A673 (cell line): Measurements from ENCODE around the gene ANKRD50. TPM values are rescaled to one million over a fixed set of nuclear protein-coding genes. Genes with fewer than 3 reads are reported as not detected.
A peak's percentile ranks its signal among the peaks of the same experiment; 100 is the strongest.

Source experiments
- Bru-seq: library from RNA; stranded (reverse); fragments of 400-500 nt; gene quantifications from one replicate; lab custom pipeline; 2021; lab: Mats Ljungman, UMichigan
- BruChase-seq, 2 experiments: library from RNA; stranded (reverse); fragments of 400-500 nt; gene quantifications; one replicate each; lab custom pipeline; 2021; lab: Mats Ljungman, UMichigan
- BruUV-seq: library from RNA; stranded (reverse); fragments of 400-500 nt; replicated peaks from 2 replicates; lab custom pipeline; 2021; lab: Mats Ljungman, UMichigan
- CTCF ChIA-PET: fragments of 300-600 bp; sonication (Branson Sonifier 250); formaldehyde crosslinking; loops from one replicate; lab custom pipeline; 2022; ENCODE audit warnings: antibody characterized with exemption; lab: Charles Lee
- POLR2A ChIA-PET: fragments of 300-600 bp; sonication (Branson Sonifier 250); formaldehyde crosslinking; loops from one replicate; lab custom pipeline; 2022; ENCODE audit warnings: antibody characterized with exemption; ENCODE audit not compliant: low non-redundant PET; lab: Charles Lee
- DNase-seq: peaks from one replicate; pipeline ENCODE4 v3.0.0-alpha.2; 2015; ENCODE audit warnings: low spot score
- H3K27ac ChIP-seq: fragments of 200-600 bp; sonication (generic); 2 replicates; pipeline ENCODE4 v1.5.1; 2016; ENCODE audit warnings: mixed run types, low read depth, mild to moderate bottlenecking, mixed read lengths, antibody characterized with exemption, low read length; ENCODE audit not compliant: poor library complexity, severe bottlenecking
- H3K27me3 ChIP-seq: fragments of 200-600 bp; sonication (generic); replicated peaks from 2 replicates; pipeline ENCODE4 v1.6.1; 2017; ENCODE audit warnings: mixed run types, low read depth, mild to moderate bottlenecking, mixed read lengths, antibody characterized with exemption, low read length; ENCODE audit not compliant: insufficient read depth, poor library complexity
- H3K36me3 ChIP-seq: fragments of 200-600 bp; sonication (generic); 2 replicates; pipeline ENCODE4 v1.6.1; 2016; ENCODE audit warnings: mixed run types, mild to moderate bottlenecking, mixed read lengths, antibody characterized with exemption, low read length; ENCODE audit not compliant: insufficient read depth, poor library complexity, severe bottlenecking
- H3K4me1 ChIP-seq: fragments of 200-600 bp; sonication (generic); 2 replicates; pipeline ENCODE4 v1.6.1; 2017; ENCODE audit warnings: mixed run types, mild to moderate bottlenecking, mixed read lengths, antibody characterized with exemption, low read length; ENCODE audit not compliant: insufficient read depth, poor library complexity, severe bottlenecking
- H3K4me3 ChIP-seq: fragments of 200-600 bp; sonication (generic); 2 replicates; pipeline ENCODE4 v1.5.1; 2016; ENCODE audit warnings: low read depth, mixed run types, mild to moderate bottlenecking, mixed read lengths, low read length; ENCODE audit not compliant: poor library complexity, severe bottlenecking
- H3K9me3 ChIP-seq: fragments of 200-600 bp; sonication (generic); 2 replicates; pipeline ENCODE4 v1.6.1; 2016; ENCODE audit warnings: mixed run types, low read depth, mild to moderate bottlenecking, mixed read lengths, antibody characterized with exemption, low read length; ENCODE audit not compliant: poor library complexity, severe bottlenecking
- EZH2 ChIP-seq: fragments of 200-600 bp; sonication (generic); IDR thresholded peaks from 2 replicates; pipeline ENCODE4 v1.6.1; 2017; ENCODE audit warnings: borderline replicate concordance, low read depth, mild to moderate bottlenecking, mixed read lengths, antibody characterized with exemption, low read length; ENCODE audit not compliant: poor library complexity, severe bottlenecking
- intact Hi-C: fragments of 100-400 bp; cut with micrococcal nuclease; formaldehyde crosslinking; loops from one replicate; pipeline ENCODE4 v1.10.0; 2022; ENCODE audit not compliant: unreplicated experiment
- long read RNA-seq: library from polyadenylated mRNA; stranded (forward); transcript quantifications from one replicate; pipeline ENCODE4 v2.0.0, GENCODE V29; 2022
- total RNA-seq: library from RNA; stranded (reverse); gene quantifications from 2 replicates; pipeline ENCODE4 v1.2.3, GENCODE V29; 2021
- TF ChIP-seq, protein P1 (sequence below): fragments of 300-800, 200-600 bp; sonication (generic); conservative IDR thresholded peaks from 2 replicates; pipeline ENCODE4 v1.5.1; 2017; ENCODE audit warnings: low read depth, mild to moderate bottlenecking, antibody characterized with exemption, low read length, moderate library complexity, mixed read lengths

ANKRD50 gene, protein sequence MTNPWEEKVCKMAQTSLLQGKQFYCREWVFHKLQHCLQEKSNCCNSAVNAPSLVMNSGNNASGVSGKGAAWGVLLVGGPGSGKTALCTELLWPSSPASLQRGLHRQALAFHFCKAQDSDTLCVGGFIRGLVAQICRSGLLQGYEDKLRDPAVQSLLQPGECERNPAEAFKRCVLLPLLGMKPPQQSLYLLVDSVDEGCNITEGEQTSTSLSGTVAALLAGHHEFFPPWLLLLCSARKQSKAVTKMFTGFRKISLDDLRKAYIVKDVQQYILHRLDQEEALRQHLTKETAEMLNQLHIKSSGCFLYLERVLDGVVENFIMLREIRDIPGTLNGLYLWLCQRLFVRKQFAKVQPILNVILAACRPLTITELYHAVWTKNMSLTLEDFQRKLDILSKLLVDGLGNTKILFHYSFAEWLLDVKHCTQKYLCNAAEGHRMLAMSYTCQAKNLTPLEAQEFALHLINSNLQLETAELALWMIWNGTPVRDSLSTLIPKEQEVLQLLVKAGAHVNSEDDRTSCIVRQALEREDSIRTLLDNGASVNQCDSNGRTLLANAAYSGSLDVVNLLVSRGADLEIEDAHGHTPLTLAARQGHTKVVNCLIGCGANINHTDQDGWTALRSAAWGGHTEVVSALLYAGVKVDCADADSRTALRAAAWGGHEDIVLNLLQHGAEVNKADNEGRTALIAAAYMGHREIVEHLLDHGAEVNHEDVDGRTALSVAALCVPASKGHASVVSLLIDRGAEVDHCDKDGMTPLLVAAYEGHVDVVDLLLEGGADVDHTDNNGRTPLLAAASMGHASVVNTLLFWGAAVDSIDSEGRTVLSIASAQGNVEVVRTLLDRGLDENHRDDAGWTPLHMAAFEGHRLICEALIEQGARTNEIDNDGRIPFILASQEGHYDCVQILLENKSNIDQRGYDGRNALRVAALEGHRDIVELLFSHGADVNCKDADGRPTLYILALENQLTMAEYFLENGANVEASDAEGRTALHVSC (N-terminal part only)
- total RNA-seq, result 16.7 and 18.4 TPM in 2 replicates
- Bru-seq, nascent RNA, result percentile 88 among the genes with signal in this experiment
- percentile 92 among the genes with signal in this experiment for BruChase-seq, experiment 1, labeled RNA remaining after a 2-hour chase
- percentile 72 among the genes with signal in this experiment for BruChase-seq, experiment 2, labeled RNA remaining after a 6-hour chase
- long read RNA-seq, full-length matches to known transcripts, result 3 of 14 reads
- long read RNA-seq, partial matches to known transcripts, result 6 of 14 reads
- long read RNA-seq, other reads (novel, unspliced or antisense), result 5 of 14 reads

- no peaks in the 10 kb centered on the region for H3K27me3 ChIP-seq
- H3K4me3 ChIP-seq, result peak within 1 kb of the TSS; percentile 92
- no peaks in the 10 kb centered on the region for H3K36me3 ChIP-seq
- intact Hi-C loops, result loop anchor here (5.0 to 10.0 kb wide), 3 partner anchors 232 to 530 kb away; no protein-coding TSS in a partner anchor
- no TSS peak for BruUV-seq
- peak within 1 kb of the TSS; percentile 96 for H3K27ac ChIP-seq
- H3K4me1 ChIP-seq, result peaks cover 21% of the 10 kb centered on the region
- peak; percentile 96 for DNase-seq
- TF ChIP-seq, protein P1, sequence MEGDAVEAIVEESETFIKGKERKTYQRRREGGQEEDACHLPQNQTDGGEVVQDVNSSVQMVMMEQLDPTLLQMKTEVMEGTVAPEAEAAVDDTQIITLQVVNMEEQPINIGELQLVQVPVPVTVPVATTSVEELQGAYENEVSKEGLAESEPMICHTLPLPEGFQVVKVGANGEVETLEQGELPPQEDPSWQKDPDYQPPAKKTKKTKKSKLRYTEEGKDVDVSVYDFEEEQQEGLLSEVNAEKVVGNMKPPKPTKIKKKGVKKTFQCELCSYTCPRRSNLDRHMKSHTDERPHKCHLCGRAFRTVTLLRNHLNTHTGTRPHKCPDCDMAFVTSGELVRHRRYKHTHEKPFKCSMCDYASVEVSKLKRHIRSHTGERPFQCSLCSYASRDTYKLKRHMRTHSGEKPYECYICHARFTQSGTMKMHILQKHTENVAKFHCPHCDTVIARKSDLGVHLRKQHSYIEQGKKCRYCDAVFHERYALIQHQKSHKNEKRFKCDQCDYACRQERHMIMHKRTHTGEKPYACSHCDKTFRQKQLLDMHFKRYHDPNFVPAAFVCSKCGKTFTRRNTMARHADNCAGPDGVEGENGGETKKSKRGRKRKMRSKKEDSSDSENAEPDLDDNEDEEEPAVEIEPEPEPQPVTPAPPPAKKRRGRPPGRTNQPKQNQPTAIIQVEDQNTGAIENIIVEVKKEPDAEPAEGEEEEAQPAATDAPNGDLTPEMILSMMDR, result no peak
- TF ChIP-seq EZH2, result no peak
- H3K9me3 ChIP-seq, result no peaks in the 10 kb centered on the region
- CTCF ChIA-PET, result no interaction called here
- POLR2A ChIA-PET, result no interaction called here
These were observed at the start of gene ANKRD50 for GRCh38 chr4:124712372-124713184. TSS of gene ANKRD50 (minus strand) at chr4:124712732. CDS start at chr4:124710511, 2,221 bp downstream.

DNA sequence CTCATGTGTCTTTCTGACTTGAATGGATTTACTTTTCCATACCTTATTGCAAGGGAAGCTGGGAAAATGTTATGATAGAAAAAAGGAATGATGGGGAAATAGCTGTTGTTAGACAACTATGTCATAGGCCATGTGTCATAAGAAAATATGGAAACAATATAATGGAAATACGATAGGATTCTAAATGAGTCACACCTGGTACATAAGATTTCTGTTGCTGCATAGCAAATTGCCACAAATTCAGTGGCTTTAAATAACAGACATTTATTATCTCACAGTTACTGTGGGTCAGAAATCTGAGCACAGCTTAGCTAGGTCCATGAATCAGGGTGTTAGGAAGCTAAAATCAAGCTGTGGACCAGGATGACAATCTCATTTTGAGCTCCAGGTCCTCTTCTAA is 44.6 kb upstream of the ANKRD50 start:
- no peak for TF ChIP-seq EZH2
- TF ChIP-seq, protein P1, result no peak
- BruUV-seq, result no TSS peak
- Histone ChIP-seq H3K36me3 (no peaks in the 10 kb centered on the region), H3K4me1 (no peaks in the 10 kb centered on the region), H3K27me3 (no peaks in the 10 kb centered on the region), H3K4me3 (no peak overlapping the region), H3K9me3 (no peaks in the 10 kb centered on the region), H3K27ac (no peak overlapping the region)
- ChIA-PET POLR2A (no interaction called here), CTCF (no interaction called here)
- intact Hi-C loops, result no loop called here
- no peak for DNase-seq
